Uterus (tissue), 2 donors: ENCODE results near the gene TUBB2A.

Source experiments
- CTCF ChIP-seq, 4 experiments: fragments of 200-600 bp in 2 of 4; fragments of 450-650 bp in 2 of 4; sonication (generic) in 2 of 4; IDR thresholded peaks; one replicate each; pipeline ENCODE4 v1.5.1; 2016 to 2019; ENCODE audit warnings: antibody characterized with exemption in 4 of 4, mild to moderate bottlenecking in 2 of 4, moderate library complexity in 1 of 4
- POLR2A ChIP-seq, 2 donors: fragments of 450-650 bp; IDR thresholded peaks; one replicate each; pipeline ENCODE4 v1.6.1; 2016; ENCODE audit warnings: antibody characterized with exemption in 2 of 2, mild to moderate bottlenecking in 1 of 2, moderate library complexity in 1 of 2

DNA sequence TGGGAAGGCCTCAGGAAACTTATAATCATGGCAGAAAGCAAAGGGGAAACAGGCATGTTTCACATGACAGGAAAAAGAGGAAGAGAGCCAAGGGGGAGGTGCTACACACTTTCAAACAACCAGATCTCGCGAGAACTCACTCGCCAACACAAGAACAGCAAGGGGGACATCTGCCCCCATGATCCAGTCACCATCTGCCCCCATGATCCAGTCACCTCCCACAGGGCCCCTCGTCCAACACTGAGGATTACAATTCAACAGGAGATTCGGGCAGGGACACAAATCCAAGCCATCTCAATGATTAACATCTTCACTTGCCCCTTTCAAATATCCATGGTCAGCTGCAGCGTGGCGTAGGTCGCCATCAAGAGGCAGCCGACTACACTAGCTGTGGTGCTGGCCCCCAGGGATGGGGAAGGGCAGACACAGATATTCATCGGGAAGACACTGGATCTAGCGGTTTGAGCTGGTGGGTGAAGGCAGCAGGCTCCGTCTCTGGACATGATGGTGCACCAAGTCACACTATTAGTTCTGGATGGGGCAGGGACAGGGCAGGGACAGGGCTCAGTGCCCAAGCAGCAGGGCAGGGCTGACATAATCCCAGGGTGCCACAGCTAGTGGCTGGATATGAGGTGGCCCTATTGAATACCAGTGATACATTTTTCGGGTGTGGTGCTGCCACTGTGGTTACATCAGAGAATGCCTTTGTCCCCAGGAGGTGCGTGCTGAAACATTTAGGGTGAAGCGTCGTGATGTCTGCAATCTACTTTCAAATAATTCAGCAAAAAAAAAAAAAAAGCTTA lies 38.6 kb upstream of the TUBB2A start:
- no peak for TF ChIP-seq CTCF (IDR thresholded peaks at IDR 0.05)
- TF ChIP-seq POLR2A (IDR thresholded peaks at IDR 0.05), result no peak
